Fibroblast of lung (primary cell): ENCODE data around the gene FAM228A.

Source experiments
- EZH2 ChIP-seq: IDR thresholded peaks from 2 replicates; pipeline ENCODE4 v1.5.1; 2012; ENCODE audit warnings: low read length, control low read depth, mild to moderate bottlenecking; ENCODE audit errors: missing control alignments
- TF ChIP-seq, protein P1 (sequence below), 2 donors: IDR thresholded peaks in 1 of 2; conservative IDR thresholded peaks in 1 of 2; 1 replicate in 1 of 2; 2 replicates in 1 of 2; pipeline ENCODE4 v1.5.1; 2011 to 2012; ENCODE audit warnings: low read length in 2 of 2, control low read depth in 1 of 2, inconsistent platforms in 1 of 2, low read depth in 1 of 2, mild to moderate bottlenecking in 1 of 2

GRCh38 chr2:24210723-24211122 lies 35.9 kb downstream of the FAM228A start:
- TF ChIP-seq, protein P1, sequence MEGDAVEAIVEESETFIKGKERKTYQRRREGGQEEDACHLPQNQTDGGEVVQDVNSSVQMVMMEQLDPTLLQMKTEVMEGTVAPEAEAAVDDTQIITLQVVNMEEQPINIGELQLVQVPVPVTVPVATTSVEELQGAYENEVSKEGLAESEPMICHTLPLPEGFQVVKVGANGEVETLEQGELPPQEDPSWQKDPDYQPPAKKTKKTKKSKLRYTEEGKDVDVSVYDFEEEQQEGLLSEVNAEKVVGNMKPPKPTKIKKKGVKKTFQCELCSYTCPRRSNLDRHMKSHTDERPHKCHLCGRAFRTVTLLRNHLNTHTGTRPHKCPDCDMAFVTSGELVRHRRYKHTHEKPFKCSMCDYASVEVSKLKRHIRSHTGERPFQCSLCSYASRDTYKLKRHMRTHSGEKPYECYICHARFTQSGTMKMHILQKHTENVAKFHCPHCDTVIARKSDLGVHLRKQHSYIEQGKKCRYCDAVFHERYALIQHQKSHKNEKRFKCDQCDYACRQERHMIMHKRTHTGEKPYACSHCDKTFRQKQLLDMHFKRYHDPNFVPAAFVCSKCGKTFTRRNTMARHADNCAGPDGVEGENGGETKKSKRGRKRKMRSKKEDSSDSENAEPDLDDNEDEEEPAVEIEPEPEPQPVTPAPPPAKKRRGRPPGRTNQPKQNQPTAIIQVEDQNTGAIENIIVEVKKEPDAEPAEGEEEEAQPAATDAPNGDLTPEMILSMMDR (conservative IDR thresholded peaks at IDR 0.05 in 1 of 2, IDR thresholded peaks at IDR 0.05 in 1 of 2; ENCODE audit: low read depth in 1 of 2, low read length in 2 of 2), result no peak
- TF ChIP-seq EZH2, result no peak
